Liver (tissue), 9 donors: ENCODE data around the gene ERP27. TPM values are rescaled to one million over a fixed set of nuclear protein-coding genes. Genes with fewer than 3 reads are reported as not detected.

Source experiments
- DNase-seq: peaks from one replicate; pipeline ENCODE4 v3.0.0-alpha.2; 2017; ENCODE audit warnings: low spot score
- H3K27ac ChIP-seq, 2 donors: one replicate each; pipeline ENCODE4 v1.7.0; 2013; ENCODE audit warnings: inconsistent platforms in 2 of 2, low read length in 2 of 2, control low read depth in 1 of 2, low read depth in 1 of 2, mild to moderate bottlenecking in 1 of 2
- H3K27me3 ChIP-seq, 4 donors: one replicate each; pipeline versions ENCODE4 v1.6.1 to v1.7.0; 2013; ENCODE audit warnings: low read length in 3 of 4, inconsistent platforms in 1 of 4, mild to moderate bottlenecking in 1 of 4, moderate library complexity in 1 of 4; ENCODE audit not compliant: control insufficient read depth in 4 of 4, insufficient read depth in 4 of 4
- H3K36me3 ChIP-seq, 4 donors: one replicate each; pipeline versions ENCODE4 v1.6.1 to v1.7.0; 2013; ENCODE audit warnings: low read length in 3 of 4, mild to moderate bottlenecking in 3 of 4, low read depth in 1 of 4, moderate library complexity in 1 of 4; ENCODE audit not compliant: control insufficient read depth in 4 of 4, insufficient read depth in 3 of 4
- H3K4me1 ChIP-seq, 4 donors: one replicate each; pipeline versions ENCODE4 v1.6.1 to v1.7.0; 2013; ENCODE audit warnings: low read length in 3 of 4, mild to moderate bottlenecking in 3 of 4, moderate library complexity in 1 of 4; ENCODE audit not compliant: control insufficient read depth in 4 of 4, insufficient read depth in 4 of 4
- H3K4me3 ChIP-seq, 3 donors: one replicate each; pipeline versions ENCODE4 v1.6.1 to v1.7.0; 2013; ENCODE audit warnings: low read length in 3 of 3, control low read depth in 1 of 3, low read depth in 1 of 3, mild to moderate bottlenecking in 1 of 3
- H3K9ac ChIP-seq, 2 donors: one replicate each; pipeline ENCODE4 v1.7.0; 2013; ENCODE audit warnings: low read length in 2 of 2, mild to moderate bottlenecking in 2 of 2, moderate library complexity in 2 of 2, control low read depth in 1 of 2, low read depth in 1 of 2
- H3K9me3 ChIP-seq, 4 donors: one replicate each; pipeline versions ENCODE4 v1.6.1 to v1.7.0; 2013; ENCODE audit warnings: low read length in 3 of 4; ENCODE audit not compliant: control insufficient read depth in 4 of 4
- ATF3 ChIP-seq: IDR thresholded peaks from 2 replicates; pipeline ENCODE4 v1.6.1; 2016; ENCODE audit warnings: antibody characterized with exemption
- CTCF ChIP-seq: fragments of 150-350 bp; IDR thresholded peaks from 2 replicates; pipeline ENCODE4 v1.5.1; 2017; ENCODE audit warnings: improper control_type of control experiment, low read depth, low read length; ENCODE audit not compliant: missing input control
- EGR1 ChIP-seq, 2 donors: IDR thresholded peaks; 2 replicates each; pipeline ENCODE4 v1.6.1; 2016 to 2018; ENCODE audit warnings: antibody characterized with exemption in 2 of 2, low read depth in 2 of 2
- FOXA1 ChIP-seq: IDR thresholded peaks from 2 replicates; pipeline ENCODE4 v1.6.1; 2016; ENCODE audit warnings: antibody characterized with exemption
- FOXA2 ChIP-seq: IDR thresholded peaks from 2 replicates; pipeline ENCODE4 v1.6.1; 2016; ENCODE audit warnings: antibody characterized with exemption
- GABPA ChIP-seq, 2 donors: IDR thresholded peaks in 1 of 2; conservative IDR thresholded peaks in 1 of 2; 2 replicates each; pipeline ENCODE4 v1.6.1; 2016; ENCODE audit warnings: antibody characterized with exemption in 2 of 2, mild to moderate bottlenecking in 1 of 2, moderate library complexity in 1 of 2
- HNF4A ChIP-seq, 2 donors: conservative IDR thresholded peaks; 2 replicates each; pipeline ENCODE4 v1.6.1; 2016; ENCODE audit warnings: antibody characterized with exemption in 2 of 2, mild to moderate bottlenecking in 2 of 2
- HNF4G ChIP-seq: IDR thresholded peaks from 2 replicates; pipeline ENCODE4 v1.6.1; 2016; ENCODE audit warnings: antibody characterized with exemption
- JUND ChIP-seq, 2 donors: IDR thresholded peaks; 2 replicates each; pipeline ENCODE4 v1.6.1; 2016; ENCODE audit warnings: antibody characterized with exemption in 2 of 2
- NR2F2 ChIP-seq: IDR thresholded peaks from 2 replicates; pipeline ENCODE4 v1.6.1; 2016; ENCODE audit warnings: antibody characterized with exemption
- RAD21 ChIP-seq, 2 donors: IDR thresholded peaks; 2 replicates each; pipeline ENCODE4 v1.6.1; 2016; ENCODE audit warnings: antibody characterized with exemption in 2 of 2, mild to moderate bottlenecking in 2 of 2
- RXRA ChIP-seq, 2 donors: IDR thresholded peaks; 2 replicates each; pipeline ENCODE4 v1.6.1; 2017 to 2018; ENCODE audit warnings: antibody characterized with exemption in 2 of 2, mild to moderate bottlenecking in 1 of 2
- SP1 ChIP-seq: IDR thresholded peaks from 2 replicates; pipeline ENCODE4 v1.6.1; 2018; ENCODE audit warnings: antibody characterized with exemption, mild to moderate bottlenecking
- TAF1 ChIP-seq: conservative IDR thresholded peaks from 2 replicates; pipeline ENCODE4 v1.6.1; 2016; ENCODE audit warnings: antibody characterized with exemption, mild to moderate bottlenecking
- YY1 ChIP-seq: IDR thresholded peaks from 2 replicates; pipeline ENCODE4 v1.6.1; 2016; ENCODE audit warnings: antibody characterized with exemption, mild to moderate bottlenecking
- WGBS: extraction: QIAGEN DNeasy Blood & Tissue Kit; methylation state at CpG from one replicate; pipeline ENCODE4 v1.1.7; 2013; 5-methylcytosine and 5-hydroxymethylcytosine counted together
- polyA plus RNA-seq, 2 donors: library from polyadenylated mRNA; stranded (reverse) in 1 of 2; unstranded in 1 of 2; fragments of 200-250 nt in 1 of 2; fragments of >200 nt in 1 of 2; fragmentation: Nextera tagmentation in 1 of 2; extraction: Ambion mirVana in 1 of 2; gene quantifications; one replicate each; pipeline versions ENCODE4 v1.2.1 to v1.2.3, GENCODE V29; 2013 to 2015
- total RNA-seq, 2 donors: library from RNA; depleted of rRNA; stranded (reverse); fragments of >200 nt; gene quantifications; one replicate each; pipeline ENCODE4 v1.2.3, GENCODE V29; 2014
- TF ChIP-seq, protein P1 (sequence below): IDR thresholded peaks from 2 replicates; pipeline ENCODE4 v1.6.1; 2016; ENCODE audit warnings: antibody characterized with exemption
- TF ChIP-seq, protein P2 (sequence below): IDR thresholded peaks from 2 replicates; pipeline ENCODE4 v1.6.1; 2016; ENCODE audit warnings: antibody characterized with exemption
- TF ChIP-seq, protein P3 (sequence below): IDR thresholded peaks from 2 replicates; pipeline ENCODE4 v1.6.1; 2016; ENCODE audit warnings: antibody characterized with exemption, mild to moderate bottlenecking
- donor health status: healthy.
- donor health status: healthy.
- donor health status: healthy.
- donor health status: healthy.
- donor health status: healthy.

Gene ERP27
- total and polyA plus RNA-seq, 4 donors, result 0.14 to 5.8 (median 0.51) TPM

DNA sequence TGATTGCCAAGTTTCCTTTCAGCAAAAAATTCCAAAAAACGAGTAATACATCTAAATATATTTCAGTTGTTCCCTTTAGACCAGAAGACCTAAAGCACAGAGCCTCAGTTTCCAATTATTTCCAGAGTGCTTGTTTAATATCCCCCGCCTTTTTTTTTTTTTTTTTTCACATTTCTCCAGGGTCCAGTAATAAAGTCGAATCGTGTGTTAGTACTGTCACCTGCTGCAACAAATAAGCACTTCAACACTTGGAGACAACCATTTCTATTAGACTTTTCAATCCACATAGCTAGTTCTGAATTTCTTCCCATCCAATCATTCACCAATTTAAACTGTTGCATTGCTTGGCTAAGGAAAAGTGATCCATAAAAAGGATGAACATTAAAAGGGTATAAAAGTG, 48.1 kb upstream of the ERP27 start:
- Histone ChIP-seq H3K27ac (no peak overlapping the region), H3K4me1 (peaks cover 0 to 4% (median 0%) of the 10 kb centered on the region in 4 donors), H3K9ac (no peak overlapping the region), H3K9me3 (no peaks in the 10 kb centered on the region), H3K27me3 (no peaks in the 10 kb centered on the region), H3K4me3 (no peak overlapping the region), H3K36me3 (no peaks in the 10 kb centered on the region)
- DNase-seq, result no peak
- WGBS, result 80% methylated on average over 4 of the region's 4 CpGs
- TF ChIP-seq, protein P1, sequence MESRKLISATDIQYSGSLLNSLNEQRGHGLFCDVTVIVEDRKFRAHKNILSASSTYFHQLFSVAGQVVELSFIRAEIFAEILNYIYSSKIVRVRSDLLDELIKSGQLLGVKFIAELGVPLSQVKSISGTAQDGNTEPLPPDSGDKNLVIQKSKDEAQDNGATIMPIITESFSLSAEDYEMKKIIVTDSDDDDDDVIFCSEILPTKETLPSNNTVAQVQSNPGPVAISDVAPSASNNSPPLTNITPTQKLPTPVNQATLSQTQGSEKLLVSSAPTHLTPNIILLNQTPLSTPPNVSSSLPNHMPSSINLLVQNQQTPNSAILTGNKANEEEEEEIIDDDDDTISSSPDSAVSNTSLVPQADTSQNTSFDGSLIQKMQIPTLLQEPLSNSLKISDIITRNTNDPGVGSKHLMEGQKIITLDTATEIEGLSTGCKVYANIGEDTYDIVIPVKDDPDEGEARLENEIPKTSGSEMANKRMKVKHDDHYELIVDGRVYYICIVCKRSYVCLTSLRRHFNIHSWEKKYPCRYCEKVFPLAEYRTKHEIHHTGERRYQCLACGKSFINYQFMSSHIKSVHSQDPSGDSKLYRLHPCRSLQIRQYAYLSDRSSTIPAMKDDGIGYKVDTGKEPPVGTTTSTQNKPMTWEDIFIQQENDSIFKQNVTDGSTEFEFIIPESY, result no peak
- peak in 1 of 2 donors; percentile 19 for TF ChIP-seq RAD21 (IDR thresholded peaks at IDR 0.05)

- 76% methylated on average over 1 of the region's 1 CpG for WGBS
- H3K27ac ChIP-seq, result no peak overlapping the region
- TF ChIP-seq, protein P2, sequence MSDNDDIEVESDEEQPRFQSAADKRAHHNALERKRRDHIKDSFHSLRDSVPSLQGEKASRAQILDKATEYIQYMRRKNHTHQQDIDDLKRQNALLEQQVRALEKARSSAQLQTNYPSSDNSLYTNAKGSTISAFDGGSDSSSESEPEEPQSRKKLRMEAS, result no peak
- TF ChIP-seq JUND (IDR thresholded peaks at IDR 0.05), result no peak
- no peak for TF ChIP-seq RAD21 (IDR thresholded peaks at IDR 0.05)
- no peak for TF ChIP-seq SP1
- TF ChIP-seq EGR1 (IDR thresholded peaks at IDR 0.05; ENCODE audit: low read depth in 2 of 2), result no peak
- TF ChIP-seq, protein P3, sequence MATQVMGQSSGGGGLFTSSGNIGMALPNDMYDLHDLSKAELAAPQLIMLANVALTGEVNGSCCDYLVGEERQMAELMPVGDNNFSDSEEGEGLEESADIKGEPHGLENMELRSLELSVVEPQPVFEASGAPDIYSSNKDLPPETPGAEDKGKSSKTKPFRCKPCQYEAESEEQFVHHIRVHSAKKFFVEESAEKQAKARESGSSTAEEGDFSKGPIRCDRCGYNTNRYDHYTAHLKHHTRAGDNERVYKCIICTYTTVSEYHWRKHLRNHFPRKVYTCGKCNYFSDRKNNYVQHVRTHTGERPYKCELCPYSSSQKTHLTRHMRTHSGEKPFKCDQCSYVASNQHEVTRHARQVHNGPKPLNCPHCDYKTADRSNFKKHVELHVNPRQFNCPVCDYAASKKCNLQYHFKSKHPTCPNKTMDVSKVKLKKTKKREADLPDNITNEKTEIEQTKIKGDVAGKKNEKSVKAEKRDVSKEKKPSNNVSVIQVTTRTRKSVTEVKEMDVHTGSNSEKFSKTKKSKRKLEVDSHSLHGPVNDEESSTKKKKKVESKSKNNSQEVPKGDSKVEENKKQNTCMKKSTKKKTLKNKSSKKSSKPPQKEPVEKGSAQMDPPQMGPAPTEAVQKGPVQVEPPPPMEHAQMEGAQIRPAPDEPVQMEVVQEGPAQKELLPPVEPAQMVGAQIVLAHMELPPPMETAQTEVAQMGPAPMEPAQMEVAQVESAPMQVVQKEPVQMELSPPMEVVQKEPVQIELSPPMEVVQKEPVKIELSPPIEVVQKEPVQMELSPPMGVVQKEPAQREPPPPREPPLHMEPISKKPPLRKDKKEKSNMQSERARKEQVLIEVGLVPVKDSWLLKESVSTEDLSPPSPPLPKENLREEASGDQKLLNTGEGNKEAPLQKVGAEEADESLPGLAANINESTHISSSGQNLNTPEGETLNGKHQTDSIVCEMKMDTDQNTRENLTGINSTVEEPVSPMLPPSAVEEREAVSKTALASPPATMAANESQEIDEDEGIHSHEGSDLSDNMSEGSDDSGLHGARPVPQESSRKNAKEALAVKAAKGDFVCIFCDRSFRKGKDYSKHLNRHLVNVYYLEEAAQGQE, result no peak
- no peak for TF ChIP-seq CTCF
- no peak for TF ChIP-seq HNF4G
- TF ChIP-seq, protein P1, result no peak
- no peak for TF ChIP-seq GABPA (IDR thresholded peaks at IDR 0.05 in 1 of 2, conservative IDR thresholded peaks at IDR 0.05 in 1 of 2)
- no peak for TF ChIP-seq YY1
- TF ChIP-seq RXRA (IDR thresholded peaks at IDR 0.05), result no peak
- no peak for TF ChIP-seq FOXA2
- no peak for TF ChIP-seq FOXA1
- TF ChIP-seq TAF1, result no peak
- TF ChIP-seq ATF3, result no peak
- no peak for TF ChIP-seq HNF4A (conservative IDR thresholded peaks at IDR 0.05)
- no peak for TF ChIP-seq NR2F2
These were observed 46.5 kb upstream of the ERP27 start for GRCh38 chr12:14984766-14985285.

More at GRCh38 chr12:14984766-14985285, 46.5 kb upstream of the ERP27 start:
- no peaks in the 10 kb centered on the region for H3K9me3 ChIP-seq
- H3K27me3 ChIP-seq, result no peaks in the 10 kb centered on the region
- H3K4me1 ChIP-seq, result peaks cover 0 to 4% (median 0%) of the 10 kb centered on the region in 4 donors
- H3K36me3 ChIP-seq, result no peaks in the 10 kb centered on the region
- no peak overlapping the region for H3K9ac ChIP-seq
- no peak overlapping the region for H3K4me3 ChIP-seq
- DNase-seq, result no peak
